ENCODE data around the gene PFKFB1.

PFKFB1 gene

DNA sequence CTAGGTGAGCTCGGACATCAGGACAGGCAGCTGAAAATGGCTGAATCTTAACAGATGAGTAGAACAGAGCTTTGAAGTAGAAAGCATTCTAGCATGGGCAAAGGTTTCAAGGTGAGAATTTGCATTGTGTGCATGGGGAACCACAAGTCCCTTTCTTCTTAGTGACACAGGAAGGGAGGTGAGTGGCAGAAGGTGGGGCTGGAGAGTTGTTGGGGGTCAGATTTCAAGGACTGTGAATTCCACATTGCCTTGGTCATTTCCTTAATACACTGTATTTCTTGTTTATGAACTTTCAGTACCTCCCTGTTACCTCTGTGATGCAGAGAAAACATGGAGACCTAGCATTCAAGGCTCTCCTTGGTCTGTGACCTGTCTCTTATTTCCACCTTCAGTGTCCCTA lies 10.2 kb upstream of the PFKFB1 start:
- 100% methylated on average over 1 of the region's 1 CpG for WGBS

GRCh38 chrX:54999717-55000598 lies 6.0 kb upstream of the PFKFB1 start, which contains the start of gene APEX2:
Gene APEX2, plus strand, starts transcription at chrX:55000363. Its CDS starts 60 bp downstream, at chrX:55000423.
- peak within 1 kb of the TSS in 1 of 2 experiments; percentile 67 for H3K4ac ChIP-seq (ENCODE audit: low read depth in 1 of 2, low read length in 2 of 2)

More for the DNA sequence above, 10.2 kb upstream of the PFKFB1 start:
- no peaks in the 10 kb centered on the region for H3K27me3 ChIP-seq (ENCODE audit: control insufficient read depth in 1 of 2, insufficient read depth in 1 of 2, low read length in 2 of 2)
- no peak overlapping the region for H3K14ac ChIP-seq (ENCODE audit: low read length in 2 of 2)
- no peak overlapping the region for H2AFZ ChIP-seq (ENCODE audit: low read depth, low read length)
- no peaks in the 10 kb centered on the region for H3K4me1 ChIP-seq (ENCODE audit: control insufficient read depth, insufficient read depth, low read depth, low read length)
- DNase-seq: no peak
- H3K36me3 ChIP-seq (ENCODE audit: control insufficient read depth in 1 of 2, insufficient read depth in 2 of 2, low read depth in 1 of 2, low read length in 2 of 2): peaks cover 27 to 48% of the 10 kb centered on the region in 2 experiments
- no peak overlapping the region for H3K9ac ChIP-seq (ENCODE audit: low read length)
- no peaks in the 10 kb centered on the region for H3K9me3 ChIP-seq (ENCODE audit: control insufficient read depth, low read length)
- H3K4me3 ChIP-seq (ENCODE audit: insufficient read depth in 1 of 2, low read depth in 1 of 2, low read length in 2 of 2): no peak overlapping the region
- H3K4me2 ChIP-seq (ENCODE audit: low read length, poor library complexity, severe bottlenecking): no peak overlapping the region
- H4K8ac ChIP-seq (ENCODE audit: low read length): no peak overlapping the region
- H4K91ac ChIP-seq (ENCODE audit: low read length): no peak overlapping the region
- no peak overlapping the region for H2AK5ac ChIP-seq (ENCODE audit: low read length, severe bottlenecking)
- no peak overlapping the region for H3K4ac ChIP-seq (ENCODE audit: low read depth in 1 of 2, low read length in 2 of 2)
- H3K23ac ChIP-seq (ENCODE audit: low read length in 2 of 2): no peak overlapping the region
- H2BK120ac ChIP-seq (ENCODE audit: low read depth, low read length): no peak overlapping the region
- H3K79me1 ChIP-seq (replicated peaks; ENCODE audit: low read length, poor library complexity, severe bottlenecking): peaks cover 16% of the 10 kb centered on the region
- H3K18ac ChIP-seq (ENCODE audit: low read depth in 1 of 2, low read length in 2 of 2): no peak overlapping the region
- no peak overlapping the region for H2BK12ac ChIP-seq (ENCODE audit: low read length in 2 of 2)
- no peak overlapping the region for H2BK5ac ChIP-seq (ENCODE audit: low read depth, low read length, poor library complexity, severe bottlenecking)
- no peak overlapping the region for H2BK15ac ChIP-seq (ENCODE audit: low read depth, poor library complexity, severe bottlenecking)
- no peak overlapping the region for H3K27ac ChIP-seq (ENCODE audit: low read length, poor library complexity, severe bottlenecking)

GRCh38 chrX:54995621-54996020 lies 1.6 kb upstream of the PFKFB1 start:
- Histone ChIP-seq H4K91ac (ENCODE audit: low read length) (no peak overlapping the region), H2BK12ac (ENCODE audit: low read length in 2 of 2) (no peak overlapping the region), H3K9me3 (ENCODE audit: control insufficient read depth, low read length) (no peaks in the 10 kb centered on the region), H3K9ac (ENCODE audit: low read length) (no peak overlapping the region), H4K8ac (ENCODE audit: low read length) (no peak overlapping the region), H3K18ac (ENCODE audit: low read depth in 1 of 2, low read length in 2 of 2) (no peak overlapping the region), H2BK120ac (ENCODE audit: low read depth, low read length) (no peak overlapping the region), H3K27me3 (ENCODE audit: control insufficient read depth in 1 of 2, insufficient read depth in 1 of 2, low read length in 2 of 2) (peaks cover 14 to 22% of the 10 kb centered on the region in 2 experiments), H3K4me2 (ENCODE audit: low read length, poor library complexity, severe bottlenecking) (no peak overlapping the region), H2BK15ac (ENCODE audit: low read depth, poor library complexity, severe bottlenecking) (no peak overlapping the region), H2AFZ (ENCODE audit: low read depth, low read length) (no peak overlapping the region), H2BK5ac (ENCODE audit: low read depth, low read length, poor library complexity, severe bottlenecking) (no peak overlapping the region), H3K23ac (ENCODE audit: low read length in 2 of 2) (no peak overlapping the region), H3K27ac (ENCODE audit: low read length, poor library complexity, severe bottlenecking) (no peak overlapping the region), H3K79me1 (replicated peaks; ENCODE audit: low read length, poor library complexity, severe bottlenecking) (no peaks in the 10 kb centered on the region), H3K4me3 (ENCODE audit: insufficient read depth in 1 of 2, low read depth in 1 of 2, low read length in 2 of 2) (no peak overlapping the region), H2AK5ac (ENCODE audit: low read length, severe bottlenecking) (no peak overlapping the region), H3K4me1 (ENCODE audit: control insufficient read depth, insufficient read depth, low read depth, low read length) (no peaks in the 10 kb centered on the region), H3K4ac (ENCODE audit: low read depth in 1 of 2, low read length in 2 of 2) (no peak overlapping the region), H3K36me3 (ENCODE audit: control insufficient read depth in 1 of 2, insufficient read depth in 2 of 2, low read depth in 1 of 2, low read length in 2 of 2) (no peaks in the 10 kb centered on the region), H3K14ac (ENCODE audit: low read length in 2 of 2) (no peak overlapping the region)
- DNase-seq: no peak

More at GRCh38 chrX:54999717-55000598, 6.0 kb upstream of the PFKFB1 start, which contains the start of gene APEX2:
- DNase-seq: peak; percentile 92
- H3K4me1 ChIP-seq (ENCODE audit: control insufficient read depth, insufficient read depth, low read depth, low read length): no peaks in the 10 kb centered on the region
- H2BK15ac ChIP-seq (ENCODE audit: low read depth, poor library complexity, severe bottlenecking): peak within 1 kb of the TSS; percentile 12
- no peak within 1 kb of the TSS for H2BK12ac ChIP-seq (ENCODE audit: low read length in 2 of 2)
- no peak within 1 kb of the TSS for H2AK5ac ChIP-seq (ENCODE audit: low read length, severe bottlenecking)
- WGBS: 0% methylated on average over 44 of the region's 55 CpGs
- H3K4me3 ChIP-seq (ENCODE audit: insufficient read depth in 1 of 2, low read depth in 1 of 2, low read length in 2 of 2): peak within 1 kb of the TSS; percentile 73 to 90
- no peak within 1 kb of the TSS for H2BK5ac ChIP-seq (ENCODE audit: low read depth, low read length, poor library complexity, severe bottlenecking)
- no peak within 1 kb of the TSS for H2BK120ac ChIP-seq (ENCODE audit: low read depth, low read length)
- peak within 1 kb of the TSS; percentile 96 for H3K27ac ChIP-seq (ENCODE audit: low read length, poor library complexity, severe bottlenecking)
- peaks cover 14% of the 10 kb centered on the region for H3K79me1 ChIP-seq (replicated peaks; ENCODE audit: low read length, poor library complexity, severe bottlenecking)
- H4K91ac ChIP-seq (ENCODE audit: low read length): peak within 1 kb of the TSS; percentile 66
- peak within 1 kb of the TSS; percentile 74 for H3K4me2 ChIP-seq (ENCODE audit: low read length, poor library complexity, severe bottlenecking)
- H4K8ac ChIP-seq (ENCODE audit: low read length): peak within 1 kb of the TSS; percentile 7
- peak within 1 kb of the TSS; percentile 81 for H2AFZ ChIP-seq (ENCODE audit: low read depth, low read length)
- peak within 1 kb of the TSS; percentile 93 for H3K9ac ChIP-seq (ENCODE audit: low read length)
- H3K27me3 ChIP-seq (ENCODE audit: control insufficient read depth in 1 of 2, insufficient read depth in 1 of 2, low read length in 2 of 2): peaks cover under 1 to 4% of the 10 kb centered on the region in 2 experiments
- no peak within 1 kb of the TSS for H3K14ac ChIP-seq (ENCODE audit: low read length in 2 of 2)
- H3K23ac ChIP-seq (ENCODE audit: low read length in 2 of 2): no peak within 1 kb of the TSS
- no peaks in the 10 kb centered on the region for H3K9me3 ChIP-seq (ENCODE audit: control insufficient read depth, low read length)
- peaks cover 12 to 28% of the 10 kb centered on the region in 2 experiments for H3K36me3 ChIP-seq (ENCODE audit: control insufficient read depth in 1 of 2, insufficient read depth in 2 of 2, low read depth in 1 of 2, low read length in 2 of 2)
- peak within 1 kb of the TSS; percentile 48 to 79 for H3K18ac ChIP-seq (ENCODE audit: low read depth in 1 of 2, low read length in 2 of 2)

DNA sequence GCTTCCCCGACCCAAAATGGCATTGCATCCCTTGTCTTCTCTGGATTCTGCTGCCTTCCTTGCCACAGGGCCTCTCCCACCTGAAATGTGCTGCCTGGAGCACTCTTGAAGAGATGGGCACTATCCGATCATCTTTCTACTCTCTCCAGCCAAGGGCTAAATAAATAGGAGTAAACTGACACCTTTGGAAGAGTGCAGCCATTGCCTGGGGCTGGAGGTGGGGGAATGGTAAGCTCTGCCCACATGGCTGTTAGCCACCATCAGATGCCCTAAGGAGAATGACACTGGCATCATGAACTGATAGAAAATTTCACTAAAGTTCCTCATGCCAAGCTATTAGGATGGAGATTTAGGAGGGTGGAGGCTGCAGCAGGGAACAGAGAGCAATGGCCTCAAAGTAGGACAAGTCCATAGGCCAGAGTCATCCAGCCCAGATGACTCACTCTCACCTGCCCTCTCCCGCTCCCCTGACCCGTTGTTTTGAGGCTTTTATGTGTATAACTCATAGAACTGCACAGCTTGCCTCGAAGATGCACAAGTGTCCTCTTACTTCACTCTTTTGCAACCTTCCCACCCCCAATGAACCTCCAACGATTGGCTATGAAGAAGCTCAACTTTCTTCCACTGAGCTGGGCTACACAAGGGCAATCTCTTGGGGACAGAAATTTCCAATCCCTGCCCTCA lies 822 bp upstream of the PFKFB1 start:
- DNase-seq: no peak
- Histone ChIP-seq H3K18ac (ENCODE audit: low read depth in 1 of 2, low read length in 2 of 2) (no peak overlapping the region), H3K4me2 (ENCODE audit: low read length, poor library complexity, severe bottlenecking) (no peak overlapping the region), H3K27me3 (ENCODE audit: control insufficient read depth in 1 of 2, insufficient read depth in 1 of 2, low read length in 2 of 2) (peaks cover 14 to 22% of the 10 kb centered on the region in 2 experiments), H3K23ac (ENCODE audit: low read length in 2 of 2) (no peak overlapping the region), H3K14ac (ENCODE audit: low read length in 2 of 2) (no peak overlapping the region), H2BK5ac (ENCODE audit: low read depth, low read length, poor library complexity, severe bottlenecking) (no peak overlapping the region), H4K91ac (ENCODE audit: low read length) (no peak overlapping the region), H2AK5ac (ENCODE audit: low read length, severe bottlenecking) (no peak overlapping the region), H3K79me1 (replicated peaks; ENCODE audit: low read length, poor library complexity, severe bottlenecking) (no peaks in the 10 kb centered on the region), H2AFZ (ENCODE audit: low read depth, low read length) (no peak overlapping the region), H3K4me1 (ENCODE audit: control insufficient read depth, insufficient read depth, low read depth, low read length) (no peaks in the 10 kb centered on the region), H3K4me3 (ENCODE audit: insufficient read depth in 1 of 2, low read depth in 1 of 2, low read length in 2 of 2) (no peak overlapping the region), H3K4ac (ENCODE audit: low read depth in 1 of 2, low read length in 2 of 2) (no peak overlapping the region), H2BK120ac (ENCODE audit: low read depth, low read length) (no peak overlapping the region), H3K9me3 (ENCODE audit: control insufficient read depth, low read length) (no peaks in the 10 kb centered on the region), H2BK12ac (ENCODE audit: low read length in 2 of 2) (no peak overlapping the region), H3K9ac (ENCODE audit: low read length) (no peak overlapping the region), H4K8ac (ENCODE audit: low read length) (no peak overlapping the region), H3K27ac (ENCODE audit: low read length, poor library complexity, severe bottlenecking) (no peak overlapping the region), H3K36me3 (ENCODE audit: control insufficient read depth in 1 of 2, insufficient read depth in 2 of 2, low read depth in 1 of 2, low read length in 2 of 2) (no peaks in the 10 kb centered on the region), H2BK15ac (ENCODE audit: low read depth, poor library complexity, severe bottlenecking) (no peak overlapping the region)
- 77% methylated on average over 5 of the region's 6 CpGs for WGBS

Data from mesenchymal stem cell (in vitro differentiated cells and primary cell).